Peyer's patch (tissue), 4 donors: ENCODE data around the gene STRN3. TPM values are rescaled to one million over a fixed set of nuclear protein-coding genes. Genes with fewer than 3 reads are reported as not detected.

Experiments
- DNase-seq, 3 donors: peaks; one replicate each; pipeline ENCODE4 v3.0.0-alpha.2; 2017 to 2019
- H3K27ac ChIP-seq, 4 donors: fragments of 200-600 bp; sonication (generic); one replicate each; pipeline ENCODE4 v1.5.1; 2016 to 2019
- H3K27me3 ChIP-seq, 2 donors: fragments of 200-600 bp; sonication (generic); one replicate each; pipeline ENCODE4 v1.5.1; 2019
- H3K36me3 ChIP-seq, 3 donors: fragments of 200-600 bp; sonication (generic); one replicate each; pipeline ENCODE4 v1.5.1; 2016 to 2019
- H3K4me1 ChIP-seq, 4 donors: fragments of 200-600 bp; sonication (generic); one replicate each; pipeline ENCODE4 v1.5.1; 2016 to 2019
- H3K4me3 ChIP-seq, 4 donors: fragments of 200-600 bp; sonication (generic); 1 replicate in 3 of 4; 2 replicates in 1 of 4; pipeline ENCODE4 v1.5.1; 2016 to 2019; ENCODE audit warnings: mild to moderate bottlenecking in 1 of 4
- H3K9me3 ChIP-seq, 4 donors: fragments of 200-600 bp; sonication (generic); one replicate each; pipeline ENCODE4 v1.5.1; 2016 to 2019; ENCODE audit warnings: mild to moderate bottlenecking in 1 of 4
- CTCF ChIP-seq, 6 experiments: fragments of 450-650 bp in 4 of 6; fragments of 200-600 bp in 2 of 6; sonication (generic) in 1 of 6; IDR thresholded peaks; one replicate each; pipeline ENCODE4 v1.5.1; 2017 to 2019; ENCODE audit warnings: antibody characterized with exemption in 6 of 6, mild to moderate bottlenecking in 3 of 6, moderate library complexity in 1 of 6
- POLR2A ChIP-seq, 2 donors: fragments of 450-650 bp; IDR thresholded peaks; one replicate each; pipeline ENCODE4 v1.5.1; 2017; ENCODE audit warnings: antibody characterized with exemption in 2 of 2, mild to moderate bottlenecking in 2 of 2, moderate library complexity in 2 of 2
- total RNA-seq, 4 donors: library from RNA; depleted of rRNA; stranded (reverse); fragments of >200 nt; gene quantifications; one replicate each; pipeline ENCODE4 v1.1.0, GENCODE V29; 2016

Gene STRN3
- total RNA-seq, 4 donors from 2014 or later, result 21.1 to 46.2 (median 26.8) TPM

GRCh38 chr14:31042300-31042699 lies 16.1 kb upstream of the STRN3 start:
- Histone ChIP-seq H3K4me3 (no peak overlapping the region), H3K9me3 (no peaks in the 10 kb centered on the region), H3K27me3 (no peaks in the 10 kb centered on the region), H3K36me3 (no peaks in the 10 kb centered on the region), H3K4me1 (peaks cover 0 to 17% (median 0%) of the 10 kb centered on the region in 4 donors), H3K27ac (no peak overlapping the region)
- no peak for TF ChIP-seq CTCF (IDR thresholded peaks at IDR 0.05)
- TF ChIP-seq POLR2A (IDR thresholded peaks at IDR 0.05), result no peak
- no peak for DNase-seq

- DNase-seq, result no peak
- Histone ChIP-seq H3K27me3 (no peaks in the 10 kb centered on the region), H3K36me3 (no peaks in the 10 kb centered on the region), H3K27ac (no peak overlapping the region), H3K9me3 (no peaks in the 10 kb centered on the region), H3K4me1 (peaks cover 0 to 21% (median 0%) of the 10 kb centered on the region in 4 donors), H3K4me3 (no peak overlapping the region)
- TF ChIP-seq CTCF (IDR thresholded peaks at IDR 0.05) (no peak), POLR2A (IDR thresholded peaks at IDR 0.05) (no peak)
Measured at GRCh38 chr14:31038521-31039166, 12.5 kb upstream of the STRN3 start.

GRCh38 chr14:31037709-31038221 lies 11.6 kb upstream of the STRN3 start:
- Histone ChIP-seq H3K27ac (no peak overlapping the region), H3K27me3 (no peaks in the 10 kb centered on the region), H3K9me3 (no peaks in the 10 kb centered on the region), H3K4me1 (peaks cover 0 to 25% (median 0%) of the 10 kb centered on the region in 4 donors), H3K4me3 (no peak overlapping the region), H3K36me3 (no peaks in the 10 kb centered on the region)
- no peak for DNase-seq
- TF ChIP-seq POLR2A (IDR thresholded peaks at IDR 0.05) (no peak), CTCF (IDR thresholded peaks at IDR 0.05) (no peak)

- no peaks in the 10 kb centered on the region for H3K9me3 ChIP-seq
- H3K36me3 ChIP-seq, result no peaks in the 10 kb centered on the region
- H3K4me3 ChIP-seq, result no peak overlapping the region
- no peak for DNase-seq
- H3K4me1 ChIP-seq, result peaks cover 0 to 25% (median 0%) of the 10 kb centered on the region in 4 donors
- H3K27ac ChIP-seq, result no peak overlapping the region
- no peaks in the 10 kb centered on the region for H3K27me3 ChIP-seq
- TF ChIP-seq POLR2A (IDR thresholded peaks at IDR 0.05) (no peak), CTCF (IDR thresholded peaks at IDR 0.05) (no peak)
Measured at GRCh38 chr14:31036552-31036951, 10.4 kb upstream of the STRN3 start.

GRCh38 chr14:31030469-31030868 lies 4.3 kb upstream of the STRN3 start:
- Histone ChIP-seq H3K4me3 (no peak overlapping the region), H3K27ac (no peak overlapping the region), H3K9me3 (no peaks in the 10 kb centered on the region), H3K27me3 (no peaks in the 10 kb centered on the region), H3K36me3 (no peaks in the 10 kb centered on the region), H3K4me1 (peaks cover 0 to 9% (median 0%) of the 10 kb centered on the region in 4 donors)
- no peak for DNase-seq
- TF ChIP-seq POLR2A (IDR thresholded peaks at IDR 0.05), result no peak
- no peak for TF ChIP-seq CTCF (IDR thresholded peaks at IDR 0.05)
